ENCODE data around the gene TPPP3.

The TPPP3 gene

GRCh38 chr16:67389911-67390815 is 3.1 kb downstream of the TPPP3 start:
- TF ChIP-seq CTCF (IDR thresholded peaks at IDR 0.05) = no peak
- H3K4me3 ChIP-seq = no peak overlapping the region
- no peak overlapping the region for H3K27ac ChIP-seq
- peak; percentile 62 for DNase-seq (ENCODE audit: low spot score)

- TF ChIP-seq CTCF (IDR thresholded peaks at IDR 0.05) = no peak
- no peak overlapping the region for H3K27ac ChIP-seq
- no peak for DNase-seq (ENCODE audit: low spot score)
Observed at GRCh38 chr16:67388591-67388990, 4.7 kb downstream of the TPPP3 start.

GRCh38 chr16:67388191-67388590 is 5.1 kb downstream of the TPPP3 start:
- DNase-seq (ENCODE audit: low spot score) = no peak
- TF ChIP-seq CTCF (IDR thresholded peaks at IDR 0.05) = no peak
- no peak overlapping the region for H3K27ac ChIP-seq
- no peak overlapping the region for H3K4me3 ChIP-seq

More at GRCh38 chr16:67388591-67388990, 4.7 kb downstream of the TPPP3 start:
- H3K4me3 ChIP-seq = no peak overlapping the region

- H3K4me3 ChIP-seq = no peak overlapping the region
- DNase-seq (ENCODE audit: low spot score) = no peak
- no peak for TF ChIP-seq CTCF (IDR thresholded peaks at IDR 0.05)
- H3K27ac ChIP-seq = no peak overlapping the region
Observed at GRCh38 chr16:67387479-67388079, 5.7 kb downstream of the TPPP3 start.

- no peak for DNase-seq (ENCODE audit: low spot score)
- Histone ChIP-seq H3K27ac (no peak overlapping the region), H3K4me3 (no peak overlapping the region)
- no peak for TF ChIP-seq CTCF (IDR thresholded peaks at IDR 0.05)
Observed at GRCh38 chr16:67386861-67387455, 6.3 kb downstream of the TPPP3 start.

GRCh38 chr16:67384778-67385510 is 8.4 kb downstream of the TPPP3 start:
- Histone ChIP-seq H3K27ac (no peak overlapping the region), H3K4me3 (no peak overlapping the region)
- DNase-seq (ENCODE audit: low spot score) = no peak
- TF ChIP-seq CTCF (IDR thresholded peaks at IDR 0.05) = no peak

All from coronary artery (tissue), 2 donors.